HepG2 (cell line): ENCODE data around the gene PLCB1. TPM values are rescaled to one million over a fixed set of nuclear protein-coding genes. Genes with fewer than 3 reads are reported as not detected.

ENCODE experiments used
- AFF4 ChIP-seq: sonication (generic); formaldehyde crosslinking; IDR thresholded peaks from 2 replicates; pipeline ENCODE4 v1.4.0; 2020; ENCODE audit warnings: missing genetic modification reagents
- ATF4 ChIP-seq, 2 experiments: fragments of 450-650 bp in 1 of 2; sonication (generic) in 1 of 2; formaldehyde crosslinking; IDR thresholded peaks; 2 replicates each; pipeline versions ENCODE4 v1.5.0 to v1.8.0; 2020 to 2022; ENCODE audit warnings: mild to moderate bottlenecking in 1 of 2, missing genetic modification reagents in 1 of 2
- ETV6 ChIP-seq: sonication (generic); formaldehyde crosslinking; conservative IDR thresholded peaks from 2 replicates; pipeline ENCODE4 v1.4.0; 2020; ENCODE audit warnings: missing genetic modification reagents
- KLF16 ChIP-seq, 2 experiments: sonication (generic) in 1 of 2; formaldehyde crosslinking in 1 of 2; IDR thresholded peaks; 2 replicates each; pipeline versions ENCODE4 v1.6.1 to v1.8.0; 2016 to 2023; ENCODE audit warnings: missing genetic modification reagents in 2 of 2, missing compliant biosample characterization in 1 of 2
- NFKBIZ ChIP-seq: IDR thresholded peaks from 2 replicates; pipeline ENCODE4 v1.6.1; 2018; ENCODE audit warnings: missing genetic modification reagents, missing compliant biosample characterization
- NR2F6 ChIP-seq, 2 experiments: IDR thresholded peaks; 2 replicates each; pipeline ENCODE4 v1.6.1; 2016; ENCODE audit warnings: antibody characterized with exemption in 1 of 2, mild to moderate bottlenecking in 1 of 2
- RELA ChIP-seq: sonication (generic); formaldehyde crosslinking; IDR thresholded peaks from 2 replicates; pipeline ENCODE4 v1.4.0; 2020; ENCODE audit warnings: missing genetic modification reagents
- SALL1 ChIP-seq: sonication (generic); formaldehyde crosslinking; IDR thresholded peaks from 2 replicates; pipeline ENCODE4 v1.8.0; 2022; ENCODE audit warnings: mild to moderate bottlenecking, missing genetic modification reagents
- SMAD3 ChIP-seq: sonication (generic); formaldehyde crosslinking; IDR thresholded peaks from 2 replicates; pipeline ENCODE4 v1.4.0; 2020; ENCODE audit warnings: missing genetic modification reagents
- SP140L ChIP-seq: sonication (generic); formaldehyde crosslinking; IDR thresholded peaks from 2 replicates; pipeline ENCODE4 v1.4.0; 2020; ENCODE audit warnings: missing genetic modification reagents, borderline replicate concordance
- SRY ChIP-seq: sonication (generic); formaldehyde crosslinking; IDR thresholded peaks from 2 replicates; pipeline ENCODE4 v1.8.0; 2022; ENCODE audit warnings: mild to moderate bottlenecking, missing genetic modification reagents
- UBTF ChIP-seq: sonication (generic); formaldehyde crosslinking; IDR thresholded peaks from 2 replicates; pipeline ENCODE4 v1.4.0; 2020; ENCODE audit warnings: mild to moderate bottlenecking, missing genetic modification reagents
- YEATS4 ChIP-seq: sonication (generic); formaldehyde crosslinking; IDR thresholded peaks from 2 replicates; pipeline ENCODE4 v1.4.0; 2020; ENCODE audit warnings: missing genetic modification reagents, borderline replicate concordance
- ZNF17 ChIP-seq: sonication (generic); formaldehyde crosslinking; IDR thresholded peaks from 2 replicates; pipeline ENCODE4 v1.5.0; 2020; ENCODE audit warnings: mild to moderate bottlenecking, missing genetic modification reagents
- ZNF18 ChIP-seq: sonication (generic); formaldehyde crosslinking; IDR thresholded peaks from 2 replicates; pipeline ENCODE4 v1.8.0; 2022; ENCODE audit warnings: mild to moderate bottlenecking, missing genetic modification reagents; ENCODE audit not compliant: insufficient replicate concordance
- ZNF589 ChIP-seq: sonication (generic); formaldehyde crosslinking; conservative IDR thresholded peaks from 2 replicates; pipeline ENCODE4 v1.8.0; 2022; ENCODE audit warnings: mild to moderate bottlenecking, moderate library complexity, missing genetic modification reagents
- ZNF839 ChIP-seq: sonication (generic); formaldehyde crosslinking; IDR thresholded peaks from 2 replicates; pipeline ENCODE4 v1.4.0; 2020; ENCODE audit warnings: missing genetic modification reagents, mild to moderate bottlenecking, borderline replicate concordance
- polyA plus RNA-seq, 8 experiments: library from polyadenylated mRNA; depleted of rRNA in 3 of 8; stranded (reverse) in 7 of 8; unstranded in 1 of 8; fragments of >200 nt; fragmentation: Illumina TruSeq in 4 of 8; extraction: Trizol in 4 of 8; gene quantifications; 2 replicates each; pipeline versions ENCODE4 v1.2.1 to v1.2.3, GENCODE V29; 2011 to 2016; ENCODE audit warnings: low read depth in 4 of 8, missing spikeins in 1 of 8, mixed read lengths in 1 of 8; ENCODE audit not compliant: insufficient read depth in 1 of 8
- total RNA-seq, 5 experiments: library from RNA; depleted of rRNA; stranded (reverse); fragments of >200 nt; fragmentation: Illumina TruSeq; extraction: Trizol; gene quantifications; 2 replicates each; pipeline ENCODE4 v1.2.3, GENCODE V29; 2016; ENCODE audit warnings: low read depth in 1 of 5
- TF ChIP-seq, protein P1 (sequence below): sonication (generic); formaldehyde crosslinking; IDR thresholded peaks from 2 replicates; pipeline ENCODE4 v1.5.1; 2020; ENCODE audit warnings: missing genetic modification reagents, mild to moderate bottlenecking, borderline replicate concordance

The PLCB1 gene
- total and polyA plus RNA-seq, 2 of the 13 experiments (the other 11 are each of a cell fraction or from before 2014, with no cell fraction given) = 42.4 to 55.9 TPM

DNA sequence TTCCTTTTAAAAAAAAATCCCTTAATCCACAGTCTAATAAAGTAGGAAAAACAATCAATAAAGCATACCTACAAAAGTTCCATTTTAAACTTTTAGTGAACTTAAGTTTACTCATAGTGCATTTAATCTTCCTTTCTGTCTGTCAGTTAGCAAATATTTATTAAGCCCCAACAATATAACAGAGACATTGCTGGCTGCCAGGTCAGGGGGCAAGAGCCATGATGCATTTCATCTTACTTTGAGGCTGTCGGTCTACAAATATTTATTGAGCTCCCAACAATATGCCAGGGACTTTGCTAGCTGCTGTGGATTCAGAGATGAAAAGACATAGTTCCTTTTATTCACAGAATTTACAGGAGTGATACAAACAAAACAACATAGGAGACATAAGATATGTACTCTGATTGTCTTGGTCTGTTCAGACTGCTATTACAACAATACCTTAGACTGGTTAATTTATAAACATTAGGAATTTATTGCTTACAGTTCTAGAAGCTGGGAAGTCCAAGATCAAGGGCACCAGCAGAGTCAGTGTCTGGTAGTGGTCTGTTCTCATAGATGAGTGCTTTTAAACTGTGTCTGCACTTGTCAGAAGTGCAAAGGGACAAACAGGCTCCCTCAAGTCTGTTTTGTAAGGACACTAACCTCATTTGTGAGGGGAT is 118.6 kb downstream of the PLCB1 start (continued):
- TF ChIP-seq UBTF (CRISPR knock-in tag) = no peak
- peak; percentile 75 for TF ChIP-seq ZNF18 (CRISPR knock-in tag)
- TF ChIP-seq SRY = no peak
- TF ChIP-seq ETV6 (CRISPR knock-in tag) = no peak
- TF ChIP-seq SP140L = peak; percentile 72; the same call in 1 of the 2 replicates
- TF ChIP-seq, protein P1, sequence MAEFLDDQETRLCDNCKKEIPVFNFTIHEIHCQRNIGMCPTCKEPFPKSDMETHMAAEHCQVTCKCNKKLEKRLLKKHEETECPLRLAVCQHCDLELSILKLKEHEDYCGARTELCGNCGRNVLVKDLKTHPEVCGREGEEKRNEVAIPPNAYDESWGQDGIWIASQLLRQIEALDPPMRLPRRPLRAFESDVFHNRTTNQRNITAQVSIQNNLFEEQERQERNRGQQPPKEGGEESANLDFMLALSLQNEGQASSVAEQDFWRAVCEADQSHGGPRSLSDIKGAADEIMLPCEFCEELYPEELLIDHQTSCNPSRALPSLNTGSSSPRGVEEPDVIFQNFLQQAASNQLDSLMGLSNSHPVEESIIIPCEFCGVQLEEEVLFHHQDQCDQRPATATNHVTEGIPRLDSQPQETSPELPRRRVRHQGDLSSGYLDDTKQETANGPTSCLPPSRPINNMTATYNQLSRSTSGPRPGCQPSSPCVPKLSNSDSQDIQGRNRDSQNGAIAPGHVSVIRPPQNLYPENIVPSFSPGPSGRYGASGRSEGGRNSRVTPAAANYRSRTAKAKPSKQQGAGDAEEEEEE (CRISPR knock-in tag) = no peak
- TF ChIP-seq NR2F6 (IDR thresholded peaks at IDR 0.05) = peak; percentile 100
- peak; percentile 99 for TF ChIP-seq NR2F6 (CRISPR knock-in tag; IDR thresholded peaks at IDR 0.05)
- no peak for TF ChIP-seq AFF4 (CRISPR knock-in tag)
- peak in 1 of 2 experiments; percentile 87; a peak in 2 of 4 replicates for TF ChIP-seq KLF16 (CRISPR knock-in tag; IDR thresholded peaks at IDR 0.05)
- TF ChIP-seq NFKBIZ (CRISPR knock-in tag) = peak; percentile 88; the same call in 1 of the 2 replicates
- TF ChIP-seq SMAD3 = peak; percentile 68; the same call in 1 of the 2 replicates
- no peak for TF ChIP-seq ZNF17
- TF ChIP-seq ATF4 (CRISPR knock-in tag; IDR thresholded peaks at IDR 0.05) = peak in 1 of 2 experiments; percentile 93; a peak in 2 of 4 replicates
- TF ChIP-seq ZNF839 = no peak
- peak; percentile 73 for TF ChIP-seq YEATS4 (CRISPR knock-in tag)
- TF ChIP-seq RELA (CRISPR knock-in tag) = no peak
- peak; percentile 95 for TF ChIP-seq SALL1 (CRISPR knock-in tag)
- TF ChIP-seq ZNF589 (CRISPR knock-in tag) = no peak
